Medulla oblongata (tissue), 1 donor: Measurements from ENCODE around the gene ZPLD1.

ENCODE experiments used
- DNase-seq: peaks from one replicate; pipeline ENCODE4 v3.0.0-alpha.2; 2015; ENCODE audit errors: extremely low spot score

ZPLD1 gene

DNA sequence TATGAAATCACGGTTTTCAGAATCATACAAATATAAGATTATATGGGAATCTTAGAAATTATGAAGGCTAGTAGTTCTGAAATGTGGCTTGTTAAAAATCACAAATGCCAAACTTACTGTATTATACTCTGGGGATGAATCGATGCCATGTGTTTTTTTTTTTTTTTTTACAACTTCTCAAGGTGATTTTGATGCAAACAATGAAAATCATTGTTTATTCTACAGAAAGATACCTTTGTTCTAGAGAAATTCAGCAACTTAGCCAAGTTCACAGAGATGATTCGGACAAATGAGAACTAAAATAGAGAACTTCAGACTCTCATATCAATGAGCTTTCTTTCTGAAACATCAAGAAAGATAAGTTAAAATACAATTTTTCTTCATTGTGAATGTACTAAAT lies 92.0 kb downstream of the ZPLD1 start:
- DNase-seq = no peak

DNA sequence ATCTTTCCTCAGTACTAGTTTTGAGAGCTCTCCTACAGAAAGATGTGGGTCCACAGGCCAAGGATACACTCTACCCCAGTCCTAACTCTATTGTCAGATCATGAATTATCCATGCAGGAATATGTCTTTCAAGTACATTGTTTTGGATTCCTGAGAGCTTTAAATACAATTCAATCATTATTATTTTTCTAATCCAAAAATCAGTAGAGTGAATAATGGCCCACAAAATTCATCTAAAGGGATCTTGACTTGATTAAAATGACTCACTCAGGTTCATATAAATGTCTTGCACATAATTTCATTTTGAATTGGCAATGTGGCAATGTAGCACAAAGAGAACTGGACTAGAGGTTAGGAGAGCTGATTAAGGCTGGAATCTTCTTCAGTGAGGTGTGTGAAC lies 93.9 kb downstream of the ZPLD1 start:
- no peak for DNase-seq
